Mammary epithelial cell (primary cell): ENCODE measurements around the gene VCP.

Experiments
- CTCF ChIP-seq, 2 donors: IDR thresholded peaks in 1 of 2; conservative IDR thresholded peaks in 1 of 2; 2 replicates each; pipeline ENCODE4 v1.5.1; 2011 to 2012; ENCODE audit warnings: inconsistent platforms in 2 of 2, low read length in 2 of 2, mild to moderate bottlenecking in 2 of 2, control low read depth in 1 of 2, low read depth in 1 of 2; ENCODE audit not compliant: insufficient read depth in 1 of 2; ENCODE audit errors: extremely low read depth in 1 of 2
- EZH2 ChIP-seq: IDR thresholded peaks from 2 replicates; pipeline ENCODE4 v1.6.1; 2012; ENCODE audit warnings: low read length, inconsistent platforms, borderline replicate concordance

- TF ChIP-seq CTCF (conservative IDR thresholded peaks at IDR 0.05 in 1 of 2, IDR thresholded peaks at IDR 0.05 in 1 of 2; ENCODE audit: extremely low read depth in 1 of 2, insufficient read depth in 1 of 2, low read depth in 1 of 2, low read length in 2 of 2) (no peak), EZH2 (no peak)
These were observed 40.0 kb upstream of the VCP start for GRCh38 chr9:35112257-35113020.
